PC-3 (cell line): Measurements from ENCODE around the gene FOLR2. TPM values are rescaled to one million over a fixed set of nuclear protein-coding genes. Genes with fewer than 3 reads are reported as not detected.

Experiments used
- ATAC-seq: fragments of 200-7000 bp; cut with Tn5 transposase; 2 replicates; pipeline ENCODE4 v1.9.1; 2020; ENCODE audit warnings: mild to moderate bottlenecking, moderate library complexity
- BruUV-seq: library from RNA; stranded (reverse); fragments of 400-500 nt; replicated peaks from 2 replicates; lab custom pipeline; 2021; lab: Mats Ljungman, UMichigan
- CTCF ChIA-PET: fragments of 300-600 bp; sonication (Branson Sonifier 250); formaldehyde crosslinking; loops from one replicate; lab custom pipeline; 2022; ENCODE audit warnings: antibody characterized with exemption; lab: Charles Lee
- POLR2A ChIA-PET: fragments of 300-600 bp; sonication (Branson Sonifier 250); formaldehyde crosslinking; loops from one replicate; lab custom pipeline; 2022; ENCODE audit warnings: antibody characterized with exemption; ENCODE audit not compliant: unreplicated experiment; lab: Charles Lee
- DNase-seq: peaks from one replicate; pipeline ENCODE4 v3.0.0-alpha.2; 2015
- H2AFZ ChIP-seq: fragments of 300-600 bp; sonication (generic); 2 replicates; pipeline ENCODE4 v1.6.0; 2016; ENCODE audit warnings: antibody characterized with exemption, low read length
- H3F3A ChIP-seq: fragments of 300-600 bp; sonication (generic); one replicate; pipeline ENCODE4 v1.6.0; 2017; ENCODE audit warnings: antibody characterized with exemption, low read length, control low read depth, mild to moderate bottlenecking; ENCODE audit not compliant: unreplicated experiment
- H3K27ac ChIP-seq: fragments of 300-600 bp; sonication (generic); 2 replicates; pipeline ENCODE4 v1.5.1; 2016; ENCODE audit warnings: mild to moderate bottlenecking, low read length
- H3K27me3 ChIP-seq: fragments of 300-600 bp; sonication (generic); 2 replicates; pipeline ENCODE4 v1.6.1; 2016; ENCODE audit warnings: low read length, mixed read lengths
- H3K36me3 ChIP-seq: fragments of 300-600 bp; sonication (generic); 2 replicates; pipeline ENCODE4 v1.6.1; 2016; ENCODE audit warnings: low read depth, mixed run types, low read length, mixed read lengths
- H3K4me1 ChIP-seq: fragments of 300-600 bp; sonication (generic); 2 replicates; pipeline ENCODE4 v1.5.1; 2016; ENCODE audit warnings: low read length; ENCODE audit not compliant: insufficient read depth
- H3K4me2 ChIP-seq: fragments of 300-600 bp; sonication (generic); 2 replicates; pipeline ENCODE4 v1.6.0; 2016; ENCODE audit warnings: low read length
- H3K4me3 ChIP-seq: fragments of 300-600 bp; sonication (generic); 2 replicates; pipeline ENCODE4 v1.5.1; 2016; ENCODE audit warnings: mild to moderate bottlenecking, low read length, mixed read lengths
- H3K79me2 ChIP-seq: fragments of 300-600 bp; sonication (generic); 2 replicates; pipeline ENCODE4 v1.6.1; 2017; ENCODE audit warnings: low read length, mixed read lengths
- H3K9ac ChIP-seq: fragments of 300-600 bp; sonication (generic); 2 replicates; pipeline ENCODE4 v1.6.0; 2016; ENCODE audit warnings: mild to moderate bottlenecking, low read length
- H3K9me2 ChIP-seq: fragments of 300-600 bp; sonication (generic); replicated peaks from 2 replicates; pipeline ENCODE4 v1.6.1; 2016; ENCODE audit warnings: mixed run types, low read length, mixed read lengths
- H3K9me3 ChIP-seq: fragments of 300-600 bp; sonication (generic); 2 replicates; pipeline ENCODE4 v1.6.1; 2016; ENCODE audit warnings: low read length, mixed read lengths
- H4K20me1 ChIP-seq: fragments of 300-600 bp; sonication (generic); 2 replicates; pipeline ENCODE4 v1.6.1; 2016; ENCODE audit warnings: low read length, mixed read lengths
- CTCF ChIP-seq: fragments of 300-600 bp; sonication (generic); conservative IDR thresholded peaks from 2 replicates; pipeline ENCODE4 v1.5.1; 2017; ENCODE audit warnings: antibody characterized with exemption, low read depth, mild to moderate bottlenecking, low read length
- EZH2 ChIP-seq: fragments of 300-600 bp; sonication (generic); IDR thresholded peaks from one replicate; pipeline ENCODE4 v1.6.1; 2017; ENCODE audit warnings: antibody characterized with exemption, mild to moderate bottlenecking, low read length; ENCODE audit not compliant: unreplicated experiment
- EZH2phosphoT487 ChIP-seq: fragments of 300-600 bp; sonication (generic); IDR thresholded peaks from 2 replicates; pipeline ENCODE4 v1.6.1; 2018; ENCODE audit warnings: mild to moderate bottlenecking, antibody characterized with exemption, low read length, borderline replicate concordance
- intact Hi-C: fragments of 100-400 bp; cut with micrococcal nuclease; formaldehyde crosslinking; loops from 2 replicates; pipeline ENCODE4 v1.9.0; 2023
- total RNA-seq: library from RNA; depleted of rRNA; stranded (reverse); fragments of >200 nt; gene quantifications from 2 replicates; pipeline ENCODE4 v1.2.3, GENCODE V29; 2014

Gene FOLR2
- total RNA-seq, 1 experiment from 2014 or later = not detected

GRCh38 chr11:72251614-72252013 is 35.0 kb downstream of the FOLR2 start:
- Histone ChIP-seq H3K27ac (no peak overlapping the region), H3F3A (no peaks in the 10 kb centered on the region), H3K4me2 (no peak overlapping the region), H3K79me2 (no peaks in the 10 kb centered on the region), H3K4me3 (no peak overlapping the region), H2AFZ (no peak overlapping the region), H3K9me3 (no peaks in the 10 kb centered on the region), H3K36me3 (no peaks in the 10 kb centered on the region), H3K4me1 (no peaks in the 10 kb centered on the region), H3K9me2 (no peaks in the 10 kb centered on the region), H3K27me3 (peaks cover 32% of the 10 kb centered on the region), H4K20me1 (no peaks in the 10 kb centered on the region), H3K9ac (no peak overlapping the region)
- ATAC-seq (no peak), DNase-seq (no peak)
- CTCF ChIA-PET = no interaction called here
- BruUV-seq = no TSS peak
- POLR2A ChIA-PET = no interaction called here
- intact Hi-C loops = no loop called here
- TF ChIP-seq CTCF (no peak), EZH2 (no peak), EZH2phosphoT487 (no peak)

- H3K27ac ChIP-seq = no peak overlapping the region
- BruUV-seq = no TSS peak
- H3K4me1 ChIP-seq = no peaks in the 10 kb centered on the region
- no peaks in the 10 kb centered on the region for H3K9me3 ChIP-seq
- no peaks in the 10 kb centered on the region for H3F3A ChIP-seq
- no peak overlapping the region for H3K4me2 ChIP-seq
- ATAC-seq = no peak
- intact Hi-C loops = no loop called here
- peaks cover 29% of the 10 kb centered on the region for H3K27me3 ChIP-seq
- no peak overlapping the region for H3K9ac ChIP-seq
- H3K36me3 ChIP-seq = no peaks in the 10 kb centered on the region
- no peaks in the 10 kb centered on the region for H3K79me2 ChIP-seq
- TF ChIP-seq EZH2phosphoT487 (no peak), EZH2 (no peak), CTCF (no peak)
- DNase-seq = no peak
- ChIA-PET CTCF (no interaction called here), POLR2A (no interaction called here)
- H4K20me1 ChIP-seq = no peaks in the 10 kb centered on the region
- no peak overlapping the region for H3K4me3 ChIP-seq
- no peaks in the 10 kb centered on the region for H3K9me2 ChIP-seq
- no peak overlapping the region for H2AFZ ChIP-seq
Observed at GRCh38 chr11:72253392-72253791, 36.8 kb downstream of the FOLR2 start.

GRCh38 chr11:72254299-72254993 is 37.9 kb downstream of the FOLR2 start:
- Histone ChIP-seq H3K4me3 (no peak overlapping the region), H3K36me3 (no peaks in the 10 kb centered on the region), H3K9me3 (no peaks in the 10 kb centered on the region), H3K9me2 (no peaks in the 10 kb centered on the region), H3F3A (no peaks in the 10 kb centered on the region), H3K27ac (no peak overlapping the region), H3K4me2 (no peak overlapping the region), H2AFZ (no peak overlapping the region), H4K20me1 (no peaks in the 10 kb centered on the region), H3K4me1 (no peaks in the 10 kb centered on the region), H3K79me2 (no peaks in the 10 kb centered on the region), H3K27me3 (peaks cover 29% of the 10 kb centered on the region), H3K9ac (no peak overlapping the region)
- intact Hi-C loops = no loop called here
- DNase-seq = no peak
- no TSS peak for BruUV-seq
- ChIA-PET POLR2A (no interaction called here), CTCF (no interaction called here)
- no peak for ATAC-seq
- TF ChIP-seq EZH2 (no peak), CTCF (no peak), EZH2phosphoT487 (no peak)
